Measurements from ENCODE around the gene DNAJC25. TPM values are rescaled to one million over a fixed set of nuclear protein-coding genes. Genes with fewer than 3 reads are reported as not detected.

Gene DNAJC25
- total and polyA plus RNA-seq, 2 of the 13 experiments (the other 11 are each of a cell fraction or from before 2014, with no cell fraction given) = 5.7 to 10.2 TPM

GRCh38 chr9:111661802-111662521 lies 30.8 kb downstream of the DNAJC25 start (continued):
- no peak for TF ChIP-seq PBX2 (CRISPR knock-in tag; IDR thresholded peaks at IDR 0.05)
- TF ChIP-seq ZFP90 (CRISPR knock-in tag; IDR thresholded peaks at IDR 0.05; ENCODE audit: borderline replicate concordance) = 0 out of 2 replicates have a peak, but pooled peaks have one; percentile 40
- TF ChIP-seq SIN3A (IDR thresholded peaks at IDR 0.05; ENCODE audit: borderline replicate concordance, low read depth, low read length) = no peak
- 0 out of 2 replicates have a peak, but pooled peaks have one; percentile 2 for TF ChIP-seq ZNF770 (CRISPR knock-in tag; IDR thresholded peaks at IDR 0.05)
- 0 out of 2 replicates have a peak, but pooled peaks have one; percentile 14 for TF ChIP-seq HNF1B (CRISPR knock-in tag; IDR thresholded peaks at IDR 0.05)
- TF ChIP-seq AKNA (CRISPR knock-in tag; IDR thresholded peaks at IDR 0.05; ENCODE audit: borderline replicate concordance) = 0 out of 2 replicates have a peak, but pooled peaks have one; percentile 38
- TF ChIP-seq ZNF558 (CRISPR knock-in tag; IDR thresholded peaks at IDR 0.05; ENCODE audit: borderline replicate concordance) = no peak
- TF ChIP-seq ZNF362 (CRISPR knock-in tag; IDR thresholded peaks at IDR 0.05; ENCODE audit: borderline replicate concordance) = no peak
- peak in 1 of 2 experiments; percentile 52; a peak in 1 of 4 replicates for TF ChIP-seq HMGXB4 (CRISPR knock-in tag; IDR thresholded peaks at IDR 0.05; ENCODE audit: borderline replicate concordance in 1 of 2, low read depth in 1 of 2)
- TF ChIP-seq GABPB1 (CRISPR knock-in tag; IDR thresholded peaks at IDR 0.05) = 0 out of 2 replicates have a peak, but pooled peaks have one; percentile 36
- TF ChIP-seq RXRA (CRISPR knock-in tag; IDR thresholded peaks at IDR 0.05) = 0 out of 2 replicates have a peak, but pooled peaks have one; percentile 31

Measured in HepG2 (cell line).